Ishikawa (cell line): ENCODE results near the gene APPL2.

ENCODE experiments used
- TEAD4 ChIP-seq: IDR thresholded peaks from 2 replicates; pipeline ENCODE4 v1.6.1; 2012
- YY1 ChIP-seq: IDR thresholded peaks from 2 replicates; pipeline ENCODE4 v1.6.1; 2012; ENCODE audit warnings: low read depth

DNA sequence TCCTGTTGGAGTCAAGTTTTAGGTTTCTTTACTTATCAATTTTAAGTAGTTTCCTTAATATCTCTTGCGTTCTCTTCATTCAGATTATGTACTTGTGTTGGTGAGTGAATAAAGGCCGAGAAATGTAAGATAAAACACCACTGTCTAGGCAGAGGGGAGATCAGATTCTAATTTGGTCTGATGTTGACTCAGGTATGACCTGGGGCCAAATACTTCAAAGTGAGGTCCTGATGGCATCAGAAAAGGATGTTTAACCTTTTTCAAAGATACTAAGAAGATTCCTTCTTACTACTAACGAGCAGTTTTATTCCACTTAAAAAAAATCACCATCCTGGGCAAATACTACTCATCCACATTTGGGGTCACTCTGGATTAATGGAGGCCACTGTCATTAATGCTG lies 26.9 kb downstream of the APPL2 start:
- TF ChIP-seq YY1 (no peak), TEAD4 (no peak)
